ENCODE measurements around the gene VAMP5.

- TF ChIP-seq GATA3 (IDR thresholded peaks at IDR 0.05; ENCODE audit: low read depth, low read length) (no peak), GATA2 (IDR thresholded peaks at IDR 0.05; ENCODE audit: low read depth, low read length) (peak; percentile 39; the same call in 1 of the 2 replicates)
These were observed 7.3 kb downstream of the VAMP5 start for GRCh38 chr2:85591563-85591962.

Measured in SH-SY5Y (cell line).